Adrenal gland (tissue), 5 donors: ENCODE measurements around the gene COL12A1.

ENCODE experiments used
- CTCF ChIP-seq, 6 experiments: fragments of 450-650 bp in 4 of 6; fragments of 200-600 bp in 2 of 6; sonication (generic) in 1 of 6; IDR thresholded peaks; 1 replicate in 5 of 6; 2 replicates in 1 of 6; pipeline versions ENCODE4 v1.5.1 to v1.8.0; 2016 to 2021; ENCODE audit warnings: antibody characterized with exemption in 6 of 6, mild to moderate bottlenecking in 2 of 6, moderate library complexity in 1 of 6
- POLR2A ChIP-seq, 2 donors: fragments of 450-650 bp; IDR thresholded peaks; one replicate each; pipeline ENCODE4 v1.6.1; 2017; ENCODE audit warnings: antibody characterized with exemption in 2 of 2, mild to moderate bottlenecking in 2 of 2, moderate library complexity in 1 of 2
- donor health status: DM: no; HTN: no; CAD: no.

- no peak for TF ChIP-seq CTCF (IDR thresholded peaks at IDR 0.05)
- TF ChIP-seq POLR2A (IDR thresholded peaks at IDR 0.05) = no peak
Measured at GRCh38 chr6:75096966-75097365, 108.9 kb downstream of the COL12A1 start.
